Esophagus muscularis mucosa (tissue), 3 donors: ENCODE measurements around the gene GNA15.

Experiments used
- CTCF ChIP-seq, 3 experiments: fragments of 200-600 bp in 2 of 3; fragments of 450-650 bp in 1 of 3; sonication (generic) in 2 of 3; IDR thresholded peaks; one replicate each; pipeline ENCODE4 v1.5.1; 2017 to 2019; ENCODE audit warnings: antibody characterized with exemption in 3 of 3, mild to moderate bottlenecking in 2 of 3, moderate library complexity in 1 of 3
- POLR2A ChIP-seq: fragments of 450-650 bp; IDR thresholded peaks from one replicate; pipeline ENCODE4 v1.6.1; 2017; ENCODE audit warnings: antibody characterized with exemption, moderate library complexity, mild to moderate bottlenecking, low read depth
- POLR2AphosphoS5 ChIP-seq, 2 donors: sonication (generic); formaldehyde crosslinking; IDR thresholded peaks; one replicate each; pipeline ENCODE4 v1.6.1; 2017; ENCODE audit warnings: antibody characterized with exemption in 2 of 2

GRCh38 chr19:3114018-3114726 lies 21.7 kb upstream of the GNA15 start:
- no peak for TF ChIP-seq POLR2AphosphoS5 (IDR thresholded peaks at IDR 0.05)
- no peak for TF ChIP-seq POLR2A
- TF ChIP-seq CTCF (IDR thresholded peaks at IDR 0.05): no peak
